Muscle layer of duodenum (tissue), 2 donors: ENCODE data around the gene CFAP73.

Source experiments
- H3K27ac ChIP-seq: one replicate; pipeline ENCODE4 v1.7.0; 2013; ENCODE audit warnings: mild to moderate bottlenecking, low read length
- H3K27me3 ChIP-seq: one replicate; pipeline ENCODE4 v1.7.0; 2013; ENCODE audit warnings: low read depth, mild to moderate bottlenecking, control low read depth, low read length
- H3K36me3 ChIP-seq, 2 donors: one replicate each; pipeline ENCODE4 v1.7.0; 2013; ENCODE audit warnings: low read length in 2 of 2, control low read depth in 1 of 2, mild to moderate bottlenecking in 1 of 2; ENCODE audit not compliant: insufficient read depth in 2 of 2, control insufficient read depth in 1 of 2
- H3K4me1 ChIP-seq, 2 donors: one replicate each; pipeline ENCODE4 v1.7.0; 2013; ENCODE audit warnings: low read length in 2 of 2, mild to moderate bottlenecking in 2 of 2, control low read depth in 1 of 2, moderate library complexity in 1 of 2; ENCODE audit not compliant: insufficient read depth in 2 of 2, control insufficient read depth in 1 of 2
- H3K4me3 ChIP-seq, 2 donors: one replicate each; pipeline ENCODE4 v1.7.0; 2013; ENCODE audit warnings: low read length in 2 of 2, low read depth in 1 of 2, mild to moderate bottlenecking in 1 of 2
- H3K9me3 ChIP-seq, 2 donors: one replicate each; pipeline ENCODE4 v1.7.0; 2013; ENCODE audit warnings: low read length in 2 of 2, control low read depth in 1 of 2, mild to moderate bottlenecking in 1 of 2; ENCODE audit not compliant: control insufficient read depth in 1 of 2
- donor health status: healthy.

The CFAP73 gene

DNA sequence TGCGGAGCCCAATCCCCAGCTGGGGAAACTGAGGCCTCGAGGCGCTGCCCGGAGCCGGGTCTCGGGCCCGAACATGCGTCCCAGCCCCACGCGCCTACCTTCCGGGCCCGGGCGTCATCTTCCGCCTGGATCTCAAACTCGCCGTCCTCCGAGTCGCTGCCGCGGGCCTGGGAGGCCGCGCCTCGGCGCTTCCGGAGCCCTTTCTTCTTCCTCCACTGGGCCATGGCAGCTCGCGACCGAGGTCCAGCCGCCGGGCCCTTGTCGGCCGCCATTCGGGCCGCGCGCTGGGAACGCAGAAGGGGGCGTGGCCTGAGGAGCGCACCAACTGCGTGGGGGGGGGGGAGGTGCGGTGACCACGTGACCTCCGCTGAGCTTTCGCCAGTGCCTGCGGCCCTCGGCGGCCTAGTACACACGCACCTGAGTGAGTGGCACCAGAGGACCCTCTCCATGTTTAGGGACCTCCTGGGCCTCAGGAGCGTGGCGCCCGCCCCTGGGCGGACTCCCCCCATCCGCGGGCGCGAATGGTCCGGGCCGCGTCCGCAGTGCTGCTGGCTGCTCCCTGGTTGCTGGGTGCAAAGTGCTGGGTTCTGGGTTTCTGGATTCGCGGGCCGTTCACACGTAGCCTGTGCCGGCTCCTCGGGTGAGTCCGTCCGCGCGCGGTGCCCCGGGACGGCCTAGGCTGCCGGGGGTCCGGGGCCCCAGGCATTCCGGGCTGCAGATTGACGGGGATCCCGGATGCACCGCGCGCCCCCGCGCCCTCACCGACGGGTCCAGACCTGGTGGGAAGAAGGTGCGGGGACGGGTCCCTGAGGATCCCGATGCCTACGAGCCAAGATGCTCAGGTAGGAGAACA is 35.9 kb downstream of the CFAP73 start, which contains the start of the genes DDX54 and RITA1:
Gene DDX54, minus strand, starts transcription at position 299 of the 853 bp plus-strand sequence. Its CDS starts 27 bp downstream, at position 272.
Gene RITA1, plus strand, starts transcription at position 542 of the 853 bp plus-strand sequence. CDS start 1,026 bp downstream, outside the sequence.
- peak within 1 kb of the TSS; percentile 80 for H3K27ac ChIP-seq
- H3K27me3 ChIP-seq = no peaks in the 10 kb centered on the region
- H3K4me1 ChIP-seq = peaks cover 13 to 22% of the 10 kb centered on the region in 2 donors
- peak within 1 kb of the TSS; percentile 78 to 95 for H3K4me3 ChIP-seq
- H3K36me3 ChIP-seq = peaks cover 4 to 14% of the 10 kb centered on the region in 2 donors
- H3K9me3 ChIP-seq = no peaks in the 10 kb centered on the region

DNA sequence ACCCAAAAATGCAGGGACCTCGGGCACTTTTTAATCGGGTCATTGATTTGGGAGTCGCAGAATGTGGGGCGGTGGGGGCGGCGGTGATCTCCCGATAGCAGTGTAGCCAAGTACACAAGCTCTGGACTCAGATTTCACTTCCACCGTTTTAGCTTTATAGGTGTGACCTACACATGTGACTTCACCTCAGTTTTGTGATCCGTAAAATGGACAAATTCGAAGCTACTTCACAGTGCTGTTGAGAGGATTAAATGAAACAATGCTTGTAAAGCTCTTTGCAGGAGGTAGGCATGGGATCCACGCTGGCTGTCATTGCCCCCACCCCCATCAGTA is 36.5 kb downstream of the CFAP73 start:
- peak overlapping the region; percentile 80 for H3K27ac ChIP-seq
- peaks cover 7 to 12% of the 10 kb centered on the region in 2 donors for H3K36me3 ChIP-seq
- H3K4me3 ChIP-seq = peak overlapping the region; percentile 78 to 95
- no peaks in the 10 kb centered on the region for H3K9me3 ChIP-seq
- H3K4me1 ChIP-seq = peaks cover 13 to 22% of the 10 kb centered on the region in 2 donors
- H3K27me3 ChIP-seq = no peaks in the 10 kb centered on the region

DNA sequence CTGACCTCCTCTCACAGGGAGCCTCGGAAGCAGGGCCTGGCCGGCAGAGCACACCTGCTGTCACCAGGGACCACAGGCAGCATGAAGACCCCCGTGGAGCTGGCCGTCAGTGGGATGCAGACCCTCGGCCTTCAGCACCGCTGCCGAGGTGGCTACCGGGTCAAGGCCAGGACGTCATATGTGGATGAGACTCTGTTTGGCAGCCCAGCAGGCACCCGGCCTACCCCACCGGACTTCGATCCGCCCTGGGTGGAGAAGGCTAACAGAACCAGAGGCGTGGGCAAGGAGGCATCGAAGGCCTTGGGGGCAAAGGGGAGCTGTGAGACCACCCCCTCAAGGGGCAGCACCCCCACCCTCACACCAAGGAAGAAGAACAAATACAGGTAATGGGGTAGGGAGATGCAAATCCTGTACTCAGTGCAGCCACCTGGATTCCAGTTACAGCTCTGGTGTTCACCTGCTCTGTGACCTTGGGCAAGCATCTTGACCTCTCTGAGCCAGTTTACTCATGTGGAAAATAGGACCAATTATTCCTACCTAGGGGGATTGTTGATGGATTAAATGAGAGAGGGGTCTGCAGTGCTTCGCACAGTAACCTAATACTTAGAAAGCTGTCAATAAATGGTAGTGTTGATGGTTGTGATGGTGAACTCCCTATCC is 37.3 kb downstream of the CFAP73 start:
- Histone ChIP-seq H3K27ac (peak overlapping the region; percentile 80), H3K4me3 (peak overlapping the region; percentile 78 to 95), H3K9me3 (no peaks in the 10 kb centered on the region), H3K27me3 (no peaks in the 10 kb centered on the region), H3K36me3 (peaks cover 7 to 19% of the 10 kb centered on the region in 2 donors), H3K4me1 (peaks cover 13 to 22% of the 10 kb centered on the region in 2 donors)

DNA sequence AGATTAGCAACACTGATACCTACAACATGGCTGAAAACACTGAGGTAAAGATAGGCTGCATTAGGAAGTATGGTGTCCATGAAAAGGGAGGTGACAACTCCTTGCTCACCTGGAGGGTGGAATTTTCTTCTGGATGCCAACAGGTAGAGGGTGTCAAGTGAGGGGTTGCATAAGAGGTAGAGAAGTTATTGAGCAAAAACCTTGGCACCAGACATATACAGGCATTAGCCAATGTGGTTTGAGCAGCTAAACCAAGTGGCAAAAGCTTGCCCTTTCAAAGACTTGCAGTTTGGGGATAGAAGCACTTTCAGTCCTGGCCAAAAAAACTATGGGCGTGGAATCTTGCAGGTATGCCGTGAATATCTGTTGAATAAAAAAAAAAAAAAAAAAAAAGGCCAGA is 39.8 kb downstream of the CFAP73 start:
- no peaks in the 10 kb centered on the region for H3K27me3 ChIP-seq
- H3K4me1 ChIP-seq = peaks cover 13 to 14% of the 10 kb centered on the region in 2 donors
- peaks cover 4 to 19% of the 10 kb centered on the region in 2 donors for H3K36me3 ChIP-seq
- no peak overlapping the region for H3K27ac ChIP-seq
- H3K9me3 ChIP-seq = no peaks in the 10 kb centered on the region
- no peak overlapping the region for H3K4me3 ChIP-seq

GRCh38 chr12:113190761-113191160 is 41.2 kb downstream of the CFAP73 start:
- Histone ChIP-seq H3K9me3 (no peaks in the 10 kb centered on the region), H3K27ac (no peak overlapping the region), H3K27me3 (no peaks in the 10 kb centered on the region), H3K36me3 (peaks cover 4 to 12% of the 10 kb centered on the region in 2 donors), H3K4me3 (no peak overlapping the region), H3K4me1 (peaks cover 12 to 13% of the 10 kb centered on the region in 2 donors)

GRCh38 chr12:113191227-113191626 is 41.7 kb downstream of the CFAP73 start:
- Histone ChIP-seq H3K9me3 (no peaks in the 10 kb centered on the region), H3K27me3 (no peaks in the 10 kb centered on the region), H3K27ac (no peak overlapping the region), H3K4me3 (no peak overlapping the region), H3K36me3 (peaks cover 4 to 12% of the 10 kb centered on the region in 2 donors), H3K4me1 (peaks cover 10 to 11% of the 10 kb centered on the region in 2 donors)

- no peaks in the 10 kb centered on the region for H3K9me3 ChIP-seq
- no peaks in the 10 kb centered on the region for H3K4me1 ChIP-seq
- H3K27me3 ChIP-seq = no peaks in the 10 kb centered on the region
- H3K36me3 ChIP-seq = peaks cover 4 to 12% of the 10 kb centered on the region in 2 donors
- no peak overlapping the region for H3K4me3 ChIP-seq
- no peak overlapping the region for H3K27ac ChIP-seq
Observed at GRCh38 chr12:113194971-113195391, 45.5 kb downstream of the CFAP73 start.

- no peaks in the 10 kb centered on the region for H3K4me1 ChIP-seq
- H3K27me3 ChIP-seq = no peaks in the 10 kb centered on the region
- H3K27ac ChIP-seq = no peak overlapping the region
- no peaks in the 10 kb centered on the region for H3K9me3 ChIP-seq
- peaks cover under 1 to 8% of the 10 kb centered on the region in 2 donors for H3K36me3 ChIP-seq
- no peak overlapping the region for H3K4me3 ChIP-seq
Observed at GRCh38 chr12:113195598-113195997, 46.1 kb downstream of the CFAP73 start.

DNA sequence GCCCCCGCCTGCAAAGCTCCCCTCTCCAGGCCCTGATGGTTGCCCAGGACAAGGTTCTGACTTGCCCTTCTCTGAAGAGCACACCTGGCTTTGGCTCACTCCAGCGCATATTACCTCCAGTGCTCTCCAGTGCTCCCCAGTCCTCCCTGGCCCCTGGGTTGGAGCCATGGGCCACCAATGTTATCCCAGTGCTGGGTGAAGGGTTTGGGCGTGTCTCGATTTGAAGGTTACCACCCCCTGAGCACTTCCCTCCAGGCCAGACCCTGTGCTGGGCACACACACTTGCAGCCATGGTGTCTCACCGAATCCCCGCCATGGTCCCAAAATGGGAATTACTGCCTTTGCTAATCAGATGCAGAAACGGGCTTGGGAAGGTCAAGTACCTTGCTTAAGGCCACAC is 47.1 kb downstream of the CFAP73 start:
- Histone ChIP-seq H3K9me3 (no peaks in the 10 kb centered on the region), H3K4me3 (no peak overlapping the region), H3K27ac (no peak overlapping the region), H3K27me3 (no peaks in the 10 kb centered on the region), H3K4me1 (no peaks in the 10 kb centered on the region), H3K36me3 (peaks cover 0 to 1% of the 10 kb centered on the region in 2 donors)

DNA sequence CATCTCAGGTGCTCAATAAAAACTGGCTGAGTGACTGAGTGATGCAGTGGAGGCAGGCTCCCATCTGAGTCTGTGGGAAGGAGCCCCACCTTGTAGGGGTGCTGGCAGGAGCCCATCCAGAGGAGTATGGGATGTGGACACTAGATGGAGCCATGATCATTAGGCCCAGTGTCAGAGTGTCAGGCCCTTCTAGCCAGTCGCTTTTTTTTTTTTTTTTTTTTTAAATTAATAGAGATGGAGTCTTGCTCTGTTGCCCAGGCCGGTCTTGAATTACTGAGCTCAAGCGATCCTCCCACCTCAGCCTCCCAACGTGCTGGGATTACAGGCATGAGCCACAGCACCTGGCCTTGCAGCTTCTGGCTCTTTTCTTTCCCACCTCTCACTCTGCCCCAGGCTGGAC is 47.5 kb downstream of the CFAP73 start:
- no peaks in the 10 kb centered on the region for H3K4me1 ChIP-seq
- H3K27ac ChIP-seq = no peak overlapping the region
- H3K9me3 ChIP-seq = no peaks in the 10 kb centered on the region
- no peaks in the 10 kb centered on the region for H3K36me3 ChIP-seq
- no peak overlapping the region for H3K4me3 ChIP-seq
- H3K27me3 ChIP-seq = no peaks in the 10 kb centered on the region

DNA sequence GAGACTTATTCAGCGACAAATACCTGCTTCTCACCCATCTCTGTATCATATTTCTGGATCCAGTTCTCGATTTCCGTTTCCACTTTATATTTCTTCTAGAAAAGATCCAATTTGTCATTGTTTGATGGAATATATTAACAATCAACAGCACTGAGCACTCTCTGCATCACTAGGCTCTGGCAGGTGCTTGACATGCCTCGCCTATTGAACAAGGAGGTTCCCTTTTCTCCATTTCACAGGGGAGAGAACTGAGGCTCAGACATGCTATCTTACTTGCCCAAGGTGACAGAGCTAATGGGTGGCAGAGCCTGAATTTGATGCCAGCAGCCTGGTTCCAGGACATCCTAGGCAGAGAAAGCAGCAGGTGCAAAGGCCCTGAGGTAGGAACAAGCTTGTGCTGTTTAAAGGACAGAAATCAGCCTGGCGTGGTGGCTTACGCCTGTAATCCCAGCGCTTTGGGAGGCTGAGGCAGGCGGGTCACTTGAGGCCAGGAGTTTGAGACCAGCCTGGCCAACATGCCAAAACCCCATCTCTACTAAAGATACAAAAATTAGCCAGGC is 48.1 kb downstream of the CFAP73 start:
- no peak overlapping the region for H3K4me3 ChIP-seq
- no peaks in the 10 kb centered on the region for H3K4me1 ChIP-seq
- H3K27me3 ChIP-seq = no peaks in the 10 kb centered on the region
- H3K9me3 ChIP-seq = no peaks in the 10 kb centered on the region
- no peak overlapping the region for H3K27ac ChIP-seq
- no peaks in the 10 kb centered on the region for H3K36me3 ChIP-seq
